ENCODE results near the gene TTLL6. TPM values are rescaled to one million over a fixed set of nuclear protein-coding genes. Genes with fewer than 3 reads are reported as not detected.

Gene TTLL6
- total and polyA plus RNA-seq, 9 of the 15 experiments (the other 6 are each of a cell fraction or from before 2014, with no cell fraction given) = 0.05 TPM; not detected in 8

DNA sequence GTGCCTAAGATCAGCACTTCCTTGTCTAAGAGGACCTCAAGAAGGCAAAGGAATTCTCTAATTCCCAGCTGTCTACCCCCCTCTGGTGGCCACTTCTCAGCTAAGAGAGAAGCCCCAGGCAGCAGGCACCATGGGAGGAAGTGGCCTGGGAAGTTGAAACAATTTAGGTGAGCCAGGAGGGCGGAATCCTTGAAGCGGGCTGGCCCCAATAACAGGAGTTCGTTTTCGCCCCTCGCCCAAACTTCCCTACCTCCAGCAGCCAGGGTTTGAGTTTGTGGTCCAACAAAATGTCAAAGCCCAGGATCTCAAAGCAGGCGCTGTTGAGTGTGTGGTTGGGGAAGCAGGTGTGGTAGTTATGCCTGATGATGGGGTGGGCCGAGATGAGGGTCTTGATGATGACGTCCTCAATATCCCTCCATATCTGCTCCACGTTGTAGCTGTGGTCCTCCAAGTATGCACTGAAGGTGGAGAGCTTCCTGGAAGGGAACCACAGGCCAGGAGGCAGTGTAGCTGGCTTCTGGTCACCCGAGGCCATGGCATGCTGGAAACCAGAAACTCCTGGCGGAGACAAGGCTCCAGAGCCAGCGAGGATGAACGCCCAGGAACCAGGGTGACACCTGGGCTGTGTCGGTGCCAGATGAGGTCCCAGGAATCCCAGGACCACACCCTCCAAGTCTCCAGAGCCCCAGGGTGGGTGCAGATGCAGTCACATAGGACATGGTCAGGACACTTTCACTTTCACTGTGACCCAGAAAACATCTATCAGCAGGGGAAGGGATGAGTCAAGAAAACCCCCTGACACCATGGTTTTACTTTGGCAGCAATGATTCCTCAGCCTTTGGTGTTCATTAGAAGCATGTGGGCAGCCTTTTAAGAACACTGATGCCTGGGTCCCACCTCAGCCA is 25.6 kb downstream of the TTLL6 start (continued):
- TF ChIP-seq, protein P1, sequence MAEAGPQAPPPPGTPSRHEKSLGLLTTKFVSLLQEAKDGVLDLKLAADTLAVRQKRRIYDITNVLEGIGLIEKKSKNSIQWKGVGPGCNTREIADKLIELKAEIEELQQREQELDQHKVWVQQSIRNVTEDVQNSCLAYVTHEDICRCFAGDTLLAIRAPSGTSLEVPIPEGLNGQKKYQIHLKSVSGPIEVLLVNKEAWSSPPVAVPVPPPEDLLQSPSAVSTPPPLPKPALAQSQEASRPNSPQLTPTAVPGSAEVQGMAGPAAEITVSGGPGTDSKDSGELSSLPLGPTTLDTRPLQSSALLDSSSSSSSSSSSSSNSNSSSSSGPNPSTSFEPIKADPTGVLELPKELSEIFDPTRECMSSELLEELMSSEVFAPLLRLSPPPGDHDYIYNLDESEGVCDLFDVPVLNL (CRISPR knock-in tag; IDR thresholded peaks at IDR 0.05; ENCODE audit: low read depth) = 0 out of 2 replicates have a peak, but pooled peaks have one; percentile 34
- TF ChIP-seq, protein P2, sequence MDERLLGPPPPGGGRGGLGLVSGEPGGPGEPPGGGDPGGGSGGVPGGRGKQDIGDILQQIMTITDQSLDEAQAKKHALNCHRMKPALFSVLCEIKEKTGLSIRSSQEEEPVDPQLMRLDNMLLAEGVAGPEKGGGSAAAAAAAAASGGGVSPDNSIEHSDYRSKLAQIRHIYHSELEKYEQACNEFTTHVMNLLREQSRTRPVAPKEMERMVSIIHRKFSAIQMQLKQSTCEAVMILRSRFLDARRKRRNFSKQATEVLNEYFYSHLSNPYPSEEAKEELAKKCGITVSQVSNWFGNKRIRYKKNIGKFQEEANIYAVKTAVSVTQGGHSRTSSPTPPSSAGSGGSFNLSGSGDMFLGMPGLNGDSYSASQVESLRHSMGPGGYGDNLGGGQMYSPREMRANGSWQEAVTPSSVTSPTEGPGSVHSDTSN (CRISPR knock-in tag; IDR thresholded peaks at IDR 0.05; ENCODE audit: low read depth) = no peak
- TF ChIP-seq, protein P2 (tag; conservative IDR thresholded peaks at IDR 0.05; ENCODE audit: low read depth) = no peak
- TF ChIP-seq, protein P3, sequence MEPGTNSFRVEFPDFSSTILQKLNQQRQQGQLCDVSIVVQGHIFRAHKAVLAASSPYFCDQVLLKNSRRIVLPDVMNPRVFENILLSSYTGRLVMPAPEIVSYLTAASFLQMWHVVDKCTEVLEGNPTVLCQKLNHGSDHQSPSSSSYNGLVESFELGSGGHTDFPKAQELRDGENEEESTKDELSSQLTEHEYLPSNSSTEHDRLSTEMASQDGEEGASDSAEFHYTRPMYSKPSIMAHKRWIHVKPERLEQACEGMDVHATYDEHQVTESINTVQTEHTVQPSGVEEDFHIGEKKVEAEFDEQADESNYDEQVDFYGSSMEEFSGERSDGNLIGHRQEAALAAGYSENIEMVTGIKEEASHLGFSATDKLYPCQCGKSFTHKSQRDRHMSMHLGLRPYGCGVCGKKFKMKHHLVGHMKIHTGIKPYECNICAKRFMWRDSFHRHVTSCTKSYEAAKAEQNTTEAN (CRISPR knock-in tag; IDR thresholded peaks at IDR 0.05) = no peak
- TF ChIP-seq RBFOX2 (IDR thresholded peaks at IDR 0.05; ENCODE audit: low read depth, low read length) (no peak), TAF15 (IDR thresholded peaks at IDR 0.05; ENCODE audit: low read depth, low read length) (no peak), DACH1 (IDR thresholded peaks at IDR 0.05; ENCODE audit: partially characterized antibody) (no peak), SIX5 (IDR thresholded peaks at IDR 0.05; ENCODE audit: borderline replicate concordance in 1 of 2, insufficient read depth in 1 of 2, low read depth in 1 of 2, low read length in 2 of 2) (no peak)
- TF ChIP-seq, protein P4, sequence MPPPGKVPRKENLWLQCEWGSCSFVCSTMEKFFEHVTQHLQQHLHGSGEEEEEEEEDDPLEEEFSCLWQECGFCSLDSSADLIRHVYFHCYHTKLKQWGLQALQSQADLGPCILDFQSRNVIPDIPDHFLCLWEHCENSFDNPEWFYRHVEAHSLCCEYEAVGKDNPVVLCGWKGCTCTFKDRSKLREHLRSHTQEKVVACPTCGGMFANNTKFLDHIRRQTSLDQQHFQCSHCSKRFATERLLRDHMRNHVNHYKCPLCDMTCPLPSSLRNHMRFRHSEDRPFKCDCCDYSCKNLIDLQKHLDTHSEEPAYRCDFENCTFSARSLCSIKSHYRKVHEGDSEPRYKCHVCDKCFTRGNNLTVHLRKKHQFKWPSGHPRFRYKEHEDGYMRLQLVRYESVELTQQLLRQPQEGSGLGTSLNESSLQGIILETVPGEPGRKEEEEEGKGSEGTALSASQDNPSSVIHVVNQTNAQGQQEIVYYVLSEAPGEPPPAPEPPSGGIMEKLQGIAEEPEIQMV (tag; conservative IDR thresholded peaks at IDR 0.05; ENCODE audit: low read depth) = no peak
- TF ChIP-seq, protein P5, sequence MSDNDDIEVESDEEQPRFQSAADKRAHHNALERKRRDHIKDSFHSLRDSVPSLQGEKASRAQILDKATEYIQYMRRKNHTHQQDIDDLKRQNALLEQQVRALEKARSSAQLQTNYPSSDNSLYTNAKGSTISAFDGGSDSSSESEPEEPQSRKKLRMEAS (CRISPR knock-in tag; IDR thresholded peaks at IDR 0.05) = 0 out of 2 replicates have a peak, but pooled peaks have one; percentile 17
